Measurements from ENCODE around the gene MYO18A.
A peak's percentile ranks its signal among the peaks of the same experiment; 100 is the strongest.
"Not testable (repeated sequence)": the region's sequence is repeated elsewhere in the genome, so short reads cannot be mapped to it uniquely, and the experiment has no call there.

MYO18A gene

GRCh38 chr17:29147682-29148081, 32.5 kb downstream of the MYO18A start:
- DNase-seq (ENCODE audit: low read depth): no peak
- no peak overlapping the region for H3K4me3 ChIP-seq (ENCODE audit: low read depth, low read length)
- TF ChIP-seq CTCF (conservative IDR thresholded peaks at IDR 0.05; ENCODE audit: low read depth, low read length): no peak

- not testable (repeated sequence) for DNase-seq (ENCODE audit: low read depth); H3K4me3 ChIP-seq (ENCODE audit: low read depth, low read length)
Observed at GRCh38 chr17:29147228-29147627, 33.0 kb downstream of the MYO18A start.

GRCh38 chr17:29146369-29146972, 33.7 kb downstream of the MYO18A start:
- no peak for TF ChIP-seq CTCF (conservative IDR thresholded peaks at IDR 0.05; ENCODE audit: low read depth, low read length)
- no peak for DNase-seq (ENCODE audit: low read depth)
- H3K4me3 ChIP-seq (ENCODE audit: low read depth, low read length): no peak overlapping the region

- TF ChIP-seq CTCF (conservative IDR thresholded peaks at IDR 0.05; ENCODE audit: low read depth, low read length): peak; percentile 83
- no peak overlapping the region for H3K4me3 ChIP-seq (ENCODE audit: low read depth, low read length)
- DNase-seq (ENCODE audit: low read depth): peak; percentile 93
Observed at GRCh38 chr17:29145289-29146073, 34.7 kb downstream of the MYO18A start.

- TF ChIP-seq CTCF (conservative IDR thresholded peaks at IDR 0.05; ENCODE audit: low read depth, low read length): peak; percentile 67
- no peak overlapping the region for H3K4me3 ChIP-seq (ENCODE audit: low read depth, low read length)
- no peak for DNase-seq (ENCODE audit: low read depth)
Observed at GRCh38 chr17:29143894-29144293, 36.3 kb downstream of the MYO18A start.

- no peak overlapping the region for H3K4me3 ChIP-seq (ENCODE audit: low read depth, low read length)
- TF ChIP-seq CTCF (conservative IDR thresholded peaks at IDR 0.05; ENCODE audit: low read depth, low read length): no peak
- DNase-seq (ENCODE audit: low read depth): no peak
Observed at GRCh38 chr17:29141514-29141876, 38.7 kb downstream of the MYO18A start.

GRCh38 chr17:29140631-29141513, 39.3 kb downstream of the MYO18A start:
- DNase-seq (ENCODE audit: low read depth): peak; percentile 52
- TF ChIP-seq CTCF (conservative IDR thresholded peaks at IDR 0.05; ENCODE audit: low read depth, low read length): no peak
- peak overlapping the region; percentile 36 for H3K4me3 ChIP-seq (ENCODE audit: low read depth, low read length)

Data from choroid plexus epithelial cell (primary cell).